ENCODE data around the gene CENPL.

Gene CENPL

GRCh38 chr1:173753830-173754229 is 70.9 kb downstream of the CENPL start:
- DNase-seq, result no peak
